H1 (cell line): ENCODE results near the gene TNIK. TPM values are rescaled to one million over a fixed set of nuclear protein-coding genes. Genes with fewer than 3 reads are reported as not detected.

Source experiments
- CTCF ChIA-PET: fragments of 300-600 bp; sonication (Branson Sonifier 250); formaldehyde crosslinking; loops from one replicate; lab custom pipeline; 2021; ENCODE audit not compliant: partially characterized antibody; lab: Charles Lee
- POLR2A ChIA-PET: fragments of 300-600 bp; sonication (Branson Sonifier 250); formaldehyde crosslinking; loops from one replicate; lab custom pipeline; 2021; ENCODE audit warnings: inconsistent platforms; ENCODE audit not compliant: partially characterized antibody; lab: Charles Lee
- DNase-seq, 2 experiments: peaks; one replicate each; pipeline versions ENCODE4 v3.0.0 to v3.0.0-alpha.2; 2010 to 2022; ENCODE audit warnings: low spot score in 2 of 2, low read depth in 1 of 2, mixed read lengths in 1 of 2
- FAIRE-seq: peaks from 2 replicates; lab custom pipeline; 2011; peaks lifted over from hg19 to GRCh38; lab: Jason Lieb, UNC
- H2AFZ ChIP-seq: 2 replicates; pipeline ENCODE4 v1.8.1; 2012; ENCODE audit warnings: low read length, inconsistent platforms
- H2AK5ac ChIP-seq: 2 replicates; pipeline ENCODE4 v1.6.1; 2013; ENCODE audit warnings: low read depth, low read length
- H2BK120ac ChIP-seq: replicated peaks from 2 replicates; pipeline ENCODE3; 2013; ENCODE audit warnings: low read depth, low read length, inconsistent platforms
- H2BK12ac ChIP-seq: 2 replicates; pipeline ENCODE4 v1.6.1; 2013; ENCODE audit warnings: low read depth, low read length
- H2BK15ac ChIP-seq: 2 replicates; pipeline ENCODE4 v1.6.1; 2013; ENCODE audit warnings: low read length
- H2BK20ac ChIP-seq: 2 replicates; pipeline ENCODE4 v1.6.1; 2013; ENCODE audit warnings: low read length
- H2BK5ac ChIP-seq: 2 replicates; pipeline ENCODE4 v1.6.1; 2013; ENCODE audit warnings: low read depth, low read length
- H3K14ac ChIP-seq: 2 replicates; pipeline ENCODE4 v1.6.1; 2013; ENCODE audit warnings: inconsistent platforms; ENCODE audit not compliant: insufficient read length
- H3K18ac ChIP-seq: 2 replicates; pipeline ENCODE4 v1.6.1; 2013; ENCODE audit warnings: low read length; ENCODE audit errors: extremely low read depth
- H3K23ac ChIP-seq: 2 replicates; pipeline ENCODE4 v1.6.1; 2013; ENCODE audit warnings: inconsistent platforms; ENCODE audit not compliant: insufficient read length
- H3K23me2 ChIP-seq: 2 replicates; pipeline ENCODE4 v1.6.1; 2013; ENCODE audit warnings: low read depth, low read length
- H3K27ac ChIP-seq: 2 replicates; pipeline ENCODE4 v1.6.1; 2011; ENCODE audit warnings: low read depth, low read length, inconsistent platforms
- H3K27me3 ChIP-seq, 4 experiments: replicated peaks in 1 of 4; 1 replicate in 1 of 4; 2 replicates in 3 of 4; pipeline versions ENCODE4 v1.6.1 to v1.8.1; 2011 to 2013; ENCODE audit warnings: low read length in 3 of 4, mild to moderate bottlenecking in 3 of 4, inconsistent platforms in 2 of 4, mixed read lengths in 2 of 4, moderate library complexity in 1 of 4; ENCODE audit not compliant: control insufficient read depth in 3 of 4, insufficient read depth in 3 of 4; ENCODE audit errors: extremely low read depth in 1 of 4
- H3K36me3 ChIP-seq, 4 experiments: 2 replicates each; pipeline versions ENCODE4 v1.6.1 to v1.8.1; 2011 to 2013; ENCODE audit warnings: mild to moderate bottlenecking in 4 of 4, low read length in 3 of 4, moderate library complexity in 2 of 4, control low read depth in 1 of 4, inconsistent platforms in 1 of 4; ENCODE audit not compliant: insufficient read depth in 4 of 4, control insufficient read depth in 2 of 4
- H3K4ac ChIP-seq: replicated peaks from 2 replicates; pipeline ENCODE3; 2013; ENCODE audit warnings: low read length, low read depth, mixed read lengths, inconsistent platforms; ENCODE audit not compliant: insufficient read length
- H3K4me1 ChIP-seq, 4 experiments: replicated peaks in 1 of 4; 1 replicate in 1 of 4; 2 replicates in 3 of 4; pipeline versions ENCODE4 v1.6.1 to v1.8.1; 2011 to 2013; ENCODE audit warnings: low read length in 3 of 4, inconsistent platforms in 2 of 4, mixed read lengths in 1 of 4; ENCODE audit not compliant: insufficient read depth in 4 of 4, control insufficient read depth in 3 of 4
- H3K4me2 ChIP-seq, 2 experiments: 2 replicates each; pipeline versions ENCODE4 v1.6.1 to v1.8.1; 2011 to 2013; ENCODE audit warnings: low read depth in 2 of 2, low read length in 2 of 2, control low read depth in 1 of 2, inconsistent platforms in 1 of 2, mild to moderate bottlenecking in 1 of 2; ENCODE audit not compliant: insufficient read depth in 1 of 2
- H3K4me3 ChIP-seq, 4 experiments: fragments of 200-600, 300-600 bp in 1 of 4; sonication (generic), shearing (Covaris generic), sonication (Bioruptor Twin) in 1 of 4; 2 replicates each; pipeline versions ENCODE4 v1.5.1 to v1.8.1; 2011 to 2016; ENCODE audit warnings: low read length in 4 of 4, low read depth in 3 of 4, control low read depth in 2 of 4, inconsistent platforms in 2 of 4, mild to moderate bottlenecking in 2 of 4, mixed read lengths in 1 of 4, moderate library complexity in 1 of 4; ENCODE audit not compliant: insufficient read depth in 2 of 4; ENCODE audit errors: extremely low read depth in 1 of 4
- H3K56ac ChIP-seq: replicated peaks from 2 replicates; pipeline ENCODE3; 2013; ENCODE audit warnings: low read depth, mild to moderate bottlenecking, mixed read lengths, low read length, inconsistent platforms; ENCODE audit not compliant: insufficient read length
- H3K79me1 ChIP-seq: 2 replicates; pipeline ENCODE4 v1.6.1; 2013; ENCODE audit warnings: low read depth, low read length, control low read depth
- H3K79me2 ChIP-seq, 2 experiments: 2 replicates each; pipeline versions ENCODE4 v1.6.1 to v1.8.1; 2012 to 2013; ENCODE audit warnings: low read length in 2 of 2, mild to moderate bottlenecking in 2 of 2, inconsistent platforms in 1 of 2; ENCODE audit not compliant: insufficient read depth in 2 of 2, control insufficient read depth in 1 of 2
- H3K9ac ChIP-seq, 4 experiments: replicated peaks in 1 of 4; 1 replicate in 1 of 4; 2 replicates in 3 of 4; pipeline versions ENCODE4 v1.6.1 to v1.8.1; 2011 to 2013; ENCODE audit warnings: low read depth in 3 of 4, low read length in 3 of 4, control low read depth in 2 of 4, mild to moderate bottlenecking in 2 of 4, moderate library complexity in 2 of 4, inconsistent platforms in 1 of 4; ENCODE audit errors: extremely low read depth in 1 of 4
- H3K9me3 ChIP-seq, 2 experiments: 2 replicates each; pipeline versions ENCODE4 v1.6.1 to v1.8.1; 2012 to 2013; ENCODE audit warnings: mild to moderate bottlenecking in 2 of 2, moderate library complexity in 2 of 2, control low read depth in 1 of 2, inconsistent platforms in 1 of 2, low read depth in 1 of 2, low read length in 1 of 2, mixed read lengths in 1 of 2; ENCODE audit not compliant: insufficient read depth in 2 of 2
- H4K20me1 ChIP-seq, 2 experiments: replicated peaks in 1 of 2; 2 replicates each; pipeline versions ENCODE3 to v1.8.1; 2011 to 2013; ENCODE audit warnings: inconsistent platforms in 2 of 2, low read length in 2 of 2, mild to moderate bottlenecking in 1 of 2; ENCODE audit not compliant: insufficient read depth in 2 of 2, control insufficient read depth in 1 of 2
- H4K5ac ChIP-seq: 2 replicates; pipeline ENCODE4 v1.6.1; 2013; ENCODE audit warnings: low read length, low read depth, mixed read lengths, inconsistent platforms; ENCODE audit not compliant: insufficient read length
- H4K8ac ChIP-seq: 2 replicates; pipeline ENCODE4 v1.8.0; 2013; ENCODE audit warnings: mild to moderate bottlenecking, moderate library complexity, low read length, inconsistent platforms; ENCODE audit not compliant: insufficient read depth; ENCODE audit errors: extremely low read depth
- H4K91ac ChIP-seq: replicated peaks from 2 replicates; pipeline ENCODE3; 2013; ENCODE audit warnings: low read length, mixed read lengths, inconsistent platforms; ENCODE audit not compliant: insufficient read length
- BRCA1 ChIP-seq: IDR thresholded peaks from 2 replicates; pipeline ENCODE4 v1.6.1; 2012; ENCODE audit warnings: low read depth, low read length, improper control_type of control experiment
- CEBPB ChIP-seq: IDR thresholded peaks from 2 replicates; pipeline ENCODE4 v1.6.1; 2012; ENCODE audit warnings: low read depth, low read length
- HDAC6 ChIP-seq: IDR thresholded peaks from one replicate; pipeline ENCODE4 v1.7.1; 2012; ENCODE audit warnings: low read depth, mild to moderate bottlenecking, inconsistent platforms, low read length, moderate library complexity
- JUND ChIP-seq: IDR thresholded peaks from 2 replicates; pipeline ENCODE4 v1.6.1; 2011; ENCODE audit warnings: mild to moderate bottlenecking, improper control_type of control experiment, low read length
- POLR2AphosphoS5 ChIP-seq: IDR thresholded peaks from 2 replicates; pipeline ENCODE4 v1.6.1; 2011; ENCODE audit warnings: low read depth, low read length
- RNF2 ChIP-seq: fragments of 200-900, 300-1000 bp; sonication (generic); IDR thresholded peaks from 2 replicates; pipeline ENCODE4 v1.7.1; 2016; ENCODE audit warnings: borderline replicate concordance, low read depth, mild to moderate bottlenecking, antibody characterized with exemption, low read length; ENCODE audit not compliant: poor library complexity, severe bottlenecking; ENCODE audit errors: missing control alignments
- TEAD4 ChIP-seq: IDR thresholded peaks from 2 replicates; pipeline ENCODE4 v1.6.1; 2012; ENCODE audit warnings: low read depth, low read length, inconsistent platforms, mixed read lengths
- WGBS, 2 experiments: shearing (Covaris generic) in 1 of 2; methylation state at CpG; one replicate each; pipeline versions ENCODE4 v1.1.6 to v1.1.7; 2013 to 2015; ENCODE audit warnings: low lambda C conversion rate in 2 of 2, mixed read lengths in 2 of 2, inconsistent platforms in 1 of 2, low coverage in 1 of 2, missing lambda C conversion rate in 1 of 2; ENCODE audit not compliant: insufficient replicate concordance in 2 of 2, insufficient coverage in 1 of 2, insufficient read length in 1 of 2; ENCODE audit errors: extremely low coverage in 1 of 2, missing lambda C conversion rate in 1 of 2; 5-methylcytosine and 5-hydroxymethylcytosine counted together
- polyA plus RNA-seq, 7 experiments: library from polyadenylated mRNA; depleted of rRNA in 3 of 7; stranded (reverse) in 5 of 7; unstranded in 2 of 7; fragments of >200 nt in 5 of 7; fragments of 200-250 nt in 2 of 7; gene quantifications; 1 replicate in 5 of 7; 2 replicates in 1 of 7; 4 replicates in 1 of 7; pipeline versions ENCODE4 v1.2.1 to v1.2.3, GENCODE V29; 2011 to 2013; ENCODE audit warnings: missing spikeins in 2 of 7, mixed read lengths in 2 of 7
- total RNA-seq: library from RNA; stranded (reverse); fragmentation: NEBNext Ultra II Directional; extraction: Animal tissue kit (Norgen Biotek cat#: 25700); gene quantifications from 2 replicates; pipeline ENCODE4 v1.2.1, GENCODE V29; 2021

Gene TNIK
- total and polyA plus RNA-seq, 2 of the 8 experiments (the other 6 are each of a cell fraction or from before 2014, with no cell fraction given): 7.4 to 42.0 TPM

DNA sequence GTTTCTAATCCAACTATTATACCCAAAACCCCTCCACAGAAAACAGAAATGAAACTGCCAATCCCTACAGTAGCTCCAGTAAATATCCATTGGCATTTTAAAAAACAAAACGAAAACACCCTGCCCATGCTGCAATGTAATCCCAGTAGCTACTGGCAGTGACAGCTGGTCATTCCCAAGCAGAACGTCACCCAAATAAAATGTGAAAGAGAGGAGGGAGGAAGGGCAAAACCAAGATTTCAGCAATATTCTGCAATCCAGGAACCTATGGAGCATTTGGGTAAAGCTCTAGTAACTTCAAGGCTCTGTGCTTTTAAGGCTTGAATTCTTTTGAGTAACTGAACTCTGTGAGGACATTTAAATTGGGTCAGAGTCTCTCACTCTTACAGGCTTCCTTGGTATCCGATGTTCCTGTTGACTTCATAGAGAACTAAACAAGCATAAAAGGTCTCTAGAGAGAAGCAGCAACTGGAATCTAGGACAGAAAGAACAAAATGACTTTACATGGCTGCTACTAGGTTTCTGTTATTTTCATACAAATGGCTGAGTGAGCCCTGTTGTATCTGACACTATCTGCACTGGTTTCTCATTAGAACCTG lies 136.2 kb downstream of the TNIK start:
- Histone ChIP-seq H2AFZ (no peak overlapping the region), H3K4ac (no peak overlapping the region), H3K9ac (no peak overlapping the region), H3K4me2 (no peak overlapping the region), H3K23ac (no peak overlapping the region), H2BK12ac (no peak overlapping the region), H2BK5ac (no peak overlapping the region), H3K18ac (no peak overlapping the region), H3K27me3 (no peaks in the 10 kb centered on the region), H3K4me1 (peaks cover 0 to 3% (median 3%) of the 10 kb centered on the region in 4 experiments; a peak in 3 of 7 replicates), H3K79me2 (peaks cover 0 to 10% of the 10 kb centered on the region in 2 experiments; a peak in 2 of 4 replicates), H3K14ac (no peak overlapping the region), H4K5ac (no peak overlapping the region), H3K23me2 (no peaks in the 10 kb centered on the region; the same call in 1 of the 2 replicates), H3K27ac (no peak overlapping the region), H3K36me3 (no peaks in the 10 kb centered on the region), H3K79me1 (no peaks in the 10 kb centered on the region; the same call in 1 of the 2 replicates), H3K56ac (no peak overlapping the region), H2BK120ac (no peak overlapping the region), H2AK5ac (no peak overlapping the region), H4K91ac (no peak overlapping the region), H4K8ac (no peak overlapping the region), H3K9me3 (no peaks in the 10 kb centered on the region), H3K4me3 (no peak overlapping the region), H4K20me1 (no peaks in the 10 kb centered on the region), H2BK15ac (no peak overlapping the region), H2BK20ac (no peak overlapping the region)
- WGBS, 2 experiments: 83% methylated on average over 3 of the region's 3 CpGs; no CpG with 5 or more reads in 1 of the 2 experiments
- no peak for DNase-seq
- ChIA-PET POLR2A (no interaction called here), CTCF (interaction anchor here (0.9 to 1.2 kb wide), 3 partner anchors 9 to 177 kb away, joined by 3 read pairs; no protein-coding TSS in a partner anchor)
- FAIRE-seq: no peak
- TF ChIP-seq BRCA1 (no peak), POLR2AphosphoS5 (no peak), TEAD4 (no peak), CEBPB (no peak), JUND (no peak), RNF2 (no peak), HDAC6 (no peak)
